Measurements from ENCODE around the gene DDX28. TPM values are rescaled to one million over a fixed set of nuclear protein-coding genes. Genes with fewer than 3 reads are reported as not detected.

The DDX28 gene
- total and polyA plus RNA-seq, 2 of the 8 experiments (the other 6 are each of a cell fraction or from before 2014, with no cell fraction given) = 16.8 to 28.1 TPM

- TF ChIP-seq RAD21 (IDR thresholded peaks at IDR 0.05 in 1 of 2, conservative IDR thresholded peaks at IDR 0.05 in 1 of 2; ENCODE audit: low read depth in 2 of 2, low read length in 2 of 2) (peak; percentile 53 to 65), BACH1 (IDR thresholded peaks at IDR 0.05; ENCODE audit: low read length) (peak; percentile 85), GTF2F1 (IDR thresholded peaks at IDR 0.05; ENCODE audit: borderline replicate concordance, low read depth, low read length) (no peak), GABPA (IDR thresholded peaks at IDR 0.05; ENCODE audit: borderline replicate concordance, insufficient read depth, low read length) (peak; percentile 68; the same call in 1 of the 2 replicates)
Measured at GRCh38 chr16:67993207-67994039, 29.6 kb downstream of the DDX28 start (continued).
